Central memory CD8-positive, alpha-beta T cell (primary cell): ENCODE data around the gene CTNNA1.

ENCODE experiments used
- ATAC-seq: fragments of 150-1000 bp; cut with Tn5 transposase; replicated peaks from 2 replicates; pipeline ENCODE4 v1.10.0; 2022; ENCODE audit warnings: mild to moderate bottlenecking, moderate FRiP score, moderate number of reproducible peaks; ENCODE audit not compliant: poor library complexity, severe bottlenecking; ENCODE audit errors: extremely low read depth
- DNase-seq, 2 donors: peaks; one replicate each; pipeline ENCODE4 v3.0.0; 2021; ENCODE audit warnings: low spot score in 2 of 2
- H3K27ac Mint-ChIP-seq: one replicate; pipeline ENCODE4 v1.8.0; 2022; ENCODE audit warnings: low read depth, mild to moderate bottlenecking, moderate library complexity, mixed read lengths
- H3K27me3 Mint-ChIP-seq: one replicate; pipeline ENCODE4 v1.8.0; 2022; ENCODE audit warnings: mixed read lengths
- H3K36me3 Mint-ChIP-seq: one replicate; pipeline ENCODE4 v1.8.0; 2022; ENCODE audit warnings: mild to moderate bottlenecking, moderate library complexity, mixed read lengths; ENCODE audit not compliant: insufficient read depth
- H3K4me1 Mint-ChIP-seq: one replicate; pipeline ENCODE4 v1.8.0; 2022; ENCODE audit warnings: mixed read lengths
- H3K4me3 Mint-ChIP-seq: one replicate; pipeline ENCODE4 v1.8.0; 2022; ENCODE audit warnings: mild to moderate bottlenecking, moderate library complexity, mixed read lengths
- H3K9me3 Mint-ChIP-seq: one replicate; pipeline ENCODE4 v1.8.0; 2022; ENCODE audit warnings: mixed read lengths

Gene CTNNA1

DNA sequence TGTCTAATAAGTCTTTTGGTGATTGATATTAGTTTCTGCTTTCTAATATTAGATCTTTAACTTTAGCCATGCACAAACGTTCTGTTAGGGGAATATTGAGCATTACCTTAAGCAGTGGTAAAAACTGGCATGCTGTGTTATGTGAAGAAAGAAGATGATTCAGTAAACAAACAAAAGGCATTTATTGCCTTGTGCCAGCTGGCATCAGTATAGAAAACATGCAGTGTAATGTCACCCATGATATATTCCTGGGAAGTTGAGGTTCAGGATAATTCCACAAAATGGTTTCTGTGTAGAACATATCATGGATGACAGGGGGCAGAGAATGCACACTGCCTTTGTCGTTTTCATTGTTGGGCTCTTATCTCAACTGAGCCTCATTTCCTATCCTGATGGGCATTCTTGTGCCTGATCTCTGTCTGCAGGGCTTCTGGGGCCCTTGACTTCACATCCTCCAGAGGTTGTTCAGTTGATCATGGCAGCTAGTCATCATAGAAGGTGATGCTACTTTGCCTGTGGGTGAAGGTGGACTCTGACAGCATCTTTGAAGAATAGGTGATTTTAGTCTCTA is 97.7 kb downstream of the CTNNA1 start:
- Mint-ChIP-seq H3K27ac (no peak overlapping the region), H3K36me3 (no peaks in the 10 kb centered on the region), H3K27me3 (no peaks in the 10 kb centered on the region), H3K9me3 (no peaks in the 10 kb centered on the region), H3K4me1 (peaks cover 24% of the 10 kb centered on the region), H3K4me3 (no peak overlapping the region)
- DNase-seq = no peak
- ATAC-seq = no peak

DNA sequence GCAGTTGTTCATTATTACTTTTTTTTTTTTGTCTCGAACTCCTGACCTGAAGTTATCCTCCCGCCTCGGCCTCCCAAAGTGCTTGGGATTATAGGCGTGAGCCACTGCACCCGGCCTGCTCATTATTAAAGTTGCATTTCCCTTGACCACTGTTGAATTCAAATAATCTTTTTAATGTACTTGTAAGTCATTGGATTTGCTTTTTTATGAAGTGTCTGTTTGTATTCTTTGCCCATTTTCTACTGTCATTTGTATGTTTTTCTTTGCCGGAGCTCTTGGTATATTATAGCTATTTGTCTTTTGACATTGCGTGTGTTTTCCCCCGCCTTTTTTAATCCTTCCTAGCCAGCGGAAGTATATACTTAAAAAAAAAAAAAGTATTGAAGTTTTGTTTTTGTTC is 99.9 kb downstream of the CTNNA1 start:
- no peak for ATAC-seq
- no peaks in the 10 kb centered on the region for H3K36me3 Mint-ChIP-seq
- no peaks in the 10 kb centered on the region for H3K27me3 Mint-ChIP-seq
- no peaks in the 10 kb centered on the region for H3K9me3 Mint-ChIP-seq
- no peak overlapping the region for H3K4me3 Mint-ChIP-seq
- DNase-seq = no peak
- no peak overlapping the region for H3K27ac Mint-ChIP-seq
- peaks cover 18% of the 10 kb centered on the region for H3K4me1 Mint-ChIP-seq

DNA sequence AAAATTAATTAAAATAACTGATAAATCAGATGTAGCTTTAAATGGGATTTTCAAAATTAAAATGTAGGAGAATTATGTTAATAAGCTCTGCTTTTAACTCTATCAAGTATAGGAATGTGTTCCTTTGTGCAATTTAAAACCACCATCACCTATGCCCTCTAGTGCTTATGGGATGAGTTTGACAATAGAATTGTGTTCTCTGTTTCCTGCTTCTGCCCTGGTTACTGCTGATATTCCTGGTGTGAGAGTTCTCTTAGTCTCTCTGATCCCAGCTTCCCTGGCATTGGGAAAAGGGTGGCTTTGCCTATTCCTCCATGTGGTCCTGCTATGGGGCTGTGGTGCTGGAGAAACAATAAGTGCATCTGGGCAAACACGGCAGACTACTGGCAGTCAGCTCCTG is 113.8 kb downstream of the CTNNA1 start:
- ATAC-seq (no peak), DNase-seq (no peak)
- Mint-ChIP-seq H3K27me3 (no peaks in the 10 kb centered on the region), H3K4me3 (no peak overlapping the region), H3K27ac (no peak overlapping the region), H3K9me3 (peaks cover 6% of the 10 kb centered on the region), H3K36me3 (peaks cover 2% of the 10 kb centered on the region), H3K4me1 (no peaks in the 10 kb centered on the region)

DNA sequence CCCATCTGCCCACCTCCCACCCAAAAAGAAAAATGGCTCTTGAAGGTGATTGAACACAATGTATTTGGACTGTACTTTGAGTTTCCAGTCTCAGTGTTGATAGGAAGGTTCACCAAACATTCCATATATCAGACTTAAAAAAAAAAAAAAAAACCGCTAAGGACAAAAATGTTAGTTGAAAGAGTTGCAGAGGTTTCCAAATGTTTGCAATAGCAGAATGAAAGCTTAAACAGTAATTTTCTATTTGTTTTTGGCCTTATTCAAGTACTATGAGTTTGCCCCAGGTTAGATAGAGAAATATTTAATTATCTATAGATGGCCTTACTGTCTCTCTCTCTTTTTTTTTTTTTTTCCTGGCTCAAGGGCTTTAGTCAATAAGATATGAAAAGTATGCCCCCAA is 115.8 kb downstream of the CTNNA1 start:
- Mint-ChIP-seq H3K27ac (no peak overlapping the region), H3K4me1 (no peaks in the 10 kb centered on the region), H3K9me3 (no peaks in the 10 kb centered on the region), H3K27me3 (no peaks in the 10 kb centered on the region), H3K36me3 (no peaks in the 10 kb centered on the region), H3K4me3 (no peak overlapping the region)
- no peak for ATAC-seq
- no peak for DNase-seq

DNA sequence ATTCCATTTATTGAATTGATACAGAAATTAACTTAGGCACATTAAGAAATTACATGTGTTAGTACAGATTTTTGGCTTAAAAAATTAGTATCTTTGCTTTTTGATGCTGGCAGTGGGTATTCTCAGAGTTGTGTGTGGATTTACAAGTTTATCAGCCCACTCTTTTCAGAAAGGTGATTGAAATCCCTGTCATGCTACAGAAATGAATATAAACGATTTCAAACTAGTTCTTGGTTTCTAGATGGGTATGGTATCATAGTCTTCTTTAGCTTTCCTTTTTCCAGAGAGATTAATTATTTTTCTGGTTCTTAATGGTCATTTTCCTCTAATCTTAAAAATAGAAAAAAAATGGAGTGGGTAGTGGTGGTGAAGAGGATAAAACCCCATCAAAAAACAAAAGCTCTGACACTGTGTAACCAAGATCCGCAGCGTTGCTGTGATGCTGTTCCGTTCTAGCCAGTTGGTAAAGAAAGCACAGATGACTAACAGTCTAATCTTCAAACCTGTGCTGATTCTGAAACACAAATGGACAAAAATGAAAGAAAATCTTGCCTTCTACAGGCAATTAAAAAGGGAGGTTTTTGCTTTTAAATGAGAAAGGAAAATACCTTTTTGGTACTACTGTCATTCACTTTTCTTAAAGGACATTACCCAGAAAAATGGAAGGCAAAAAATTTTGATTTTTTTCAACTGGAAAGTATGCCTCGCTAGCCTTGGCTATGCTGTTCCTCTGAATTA is 116.7 kb downstream of the CTNNA1 start:
- no peaks in the 10 kb centered on the region for H3K4me1 Mint-ChIP-seq
- H3K9me3 Mint-ChIP-seq = no peaks in the 10 kb centered on the region
- H3K36me3 Mint-ChIP-seq = no peaks in the 10 kb centered on the region
- H3K4me3 Mint-ChIP-seq = no peak overlapping the region
- DNase-seq (no peak), ATAC-seq (no peak)
- no peak overlapping the region for H3K27ac Mint-ChIP-seq
- H3K27me3 Mint-ChIP-seq = no peaks in the 10 kb centered on the region

DNA sequence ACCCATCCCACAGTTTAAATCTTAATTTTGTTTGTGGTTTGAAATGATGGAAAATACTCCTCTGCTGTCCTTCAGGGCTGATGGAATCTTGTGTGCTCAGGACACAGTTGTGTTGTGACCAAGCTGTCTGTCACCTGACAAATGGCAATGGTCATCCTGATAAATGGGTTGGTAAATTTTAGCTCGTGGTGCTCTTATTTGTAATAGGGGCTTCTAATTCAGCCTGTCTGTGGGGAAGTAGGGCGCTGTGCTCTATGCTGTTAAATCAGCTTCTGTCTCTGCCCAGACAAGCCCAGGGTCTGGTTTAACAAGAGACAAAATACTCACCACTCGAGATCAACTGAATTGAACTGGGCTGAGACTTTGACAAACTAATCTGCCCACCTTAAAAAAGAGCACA is 117.4 kb downstream of the CTNNA1 start:
- Mint-ChIP-seq H3K9me3 (no peaks in the 10 kb centered on the region), H3K36me3 (no peaks in the 10 kb centered on the region), H3K4me1 (no peaks in the 10 kb centered on the region), H3K27ac (no peak overlapping the region), H3K4me3 (no peak overlapping the region), H3K27me3 (no peaks in the 10 kb centered on the region)
- DNase-seq = no peak
- ATAC-seq = no peak

DNA sequence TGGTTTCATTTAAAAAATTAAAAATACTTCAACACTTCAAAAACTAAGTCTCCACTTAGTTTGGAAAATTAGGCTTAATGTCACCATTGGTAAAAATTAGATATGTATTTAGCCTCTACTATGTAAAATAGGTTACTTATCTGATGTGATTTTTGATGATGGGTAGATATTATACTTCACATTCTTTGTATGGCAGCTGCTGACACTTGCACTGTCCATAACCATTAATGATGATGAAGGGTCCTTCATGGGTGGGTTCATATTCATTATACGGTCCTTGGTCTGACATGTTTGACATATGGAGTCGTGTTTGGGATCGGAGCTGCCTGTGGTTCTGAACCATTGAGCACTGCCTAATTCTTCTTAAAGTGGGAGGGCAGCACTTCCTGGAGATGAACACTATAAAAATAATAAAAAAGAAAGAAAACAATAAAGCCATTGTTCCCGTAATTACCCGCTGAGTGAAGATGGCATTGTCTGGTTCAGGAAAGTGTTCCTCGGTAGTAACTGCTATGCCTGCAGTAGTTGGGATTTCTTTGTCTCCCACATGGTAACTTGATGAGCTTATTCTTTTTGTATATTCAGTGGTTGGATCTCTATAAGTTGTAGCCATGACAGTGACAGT is 119.7 kb downstream of the CTNNA1 start:
- H3K9me3 Mint-ChIP-seq = no peaks in the 10 kb centered on the region
- H3K27ac Mint-ChIP-seq = no peak overlapping the region
- H3K4me1 Mint-ChIP-seq = no peaks in the 10 kb centered on the region
- no peaks in the 10 kb centered on the region for H3K27me3 Mint-ChIP-seq
- no peak overlapping the region for H3K4me3 Mint-ChIP-seq
- no peak for ATAC-seq
- H3K36me3 Mint-ChIP-seq = no peaks in the 10 kb centered on the region
- no peak for DNase-seq

DNA sequence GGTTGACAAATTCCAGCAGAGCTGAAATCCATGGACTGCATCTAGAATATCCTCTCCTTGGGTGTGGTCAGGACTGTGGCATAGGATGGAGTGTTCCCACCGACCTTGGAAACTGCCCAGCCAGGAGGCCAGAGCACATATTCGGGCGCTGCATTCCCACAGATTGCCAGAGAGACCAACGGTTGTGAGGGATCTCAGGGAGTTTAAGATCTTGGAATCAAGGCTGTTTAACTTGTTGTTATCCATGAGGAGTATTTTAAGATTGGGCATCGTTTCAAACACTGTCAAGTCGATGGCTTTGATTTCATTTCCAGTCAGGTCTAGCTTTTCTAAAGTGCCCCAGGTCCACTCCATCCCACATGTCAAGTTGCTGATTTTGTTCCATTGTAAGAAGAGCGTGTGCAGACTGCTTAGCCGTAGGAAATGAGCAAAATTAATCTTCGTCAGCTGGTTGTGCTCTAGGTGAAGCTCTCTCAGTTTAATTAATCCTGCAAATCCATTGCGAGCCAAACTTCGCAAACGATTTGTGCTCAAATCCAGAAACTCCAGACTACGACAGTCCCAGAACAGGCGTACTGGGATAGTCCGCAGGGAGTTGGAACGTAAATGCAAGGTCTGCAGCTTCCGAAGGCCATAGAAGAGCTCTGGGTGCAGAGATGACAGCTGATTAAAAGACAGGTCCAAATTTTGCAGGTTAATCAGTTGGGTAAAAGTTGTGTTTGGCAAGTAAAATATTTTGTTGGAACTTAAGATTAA is 120.4 kb downstream of the CTNNA1 start:
- no peaks in the 10 kb centered on the region for H3K36me3 Mint-ChIP-seq
- no peak for DNase-seq
- H3K4me3 Mint-ChIP-seq = no peak overlapping the region
- no peaks in the 10 kb centered on the region for H3K27me3 Mint-ChIP-seq
- no peaks in the 10 kb centered on the region for H3K9me3 Mint-ChIP-seq
- no peaks in the 10 kb centered on the region for H3K4me1 Mint-ChIP-seq
- ATAC-seq = no peak
- no peak overlapping the region for H3K27ac Mint-ChIP-seq

DNA sequence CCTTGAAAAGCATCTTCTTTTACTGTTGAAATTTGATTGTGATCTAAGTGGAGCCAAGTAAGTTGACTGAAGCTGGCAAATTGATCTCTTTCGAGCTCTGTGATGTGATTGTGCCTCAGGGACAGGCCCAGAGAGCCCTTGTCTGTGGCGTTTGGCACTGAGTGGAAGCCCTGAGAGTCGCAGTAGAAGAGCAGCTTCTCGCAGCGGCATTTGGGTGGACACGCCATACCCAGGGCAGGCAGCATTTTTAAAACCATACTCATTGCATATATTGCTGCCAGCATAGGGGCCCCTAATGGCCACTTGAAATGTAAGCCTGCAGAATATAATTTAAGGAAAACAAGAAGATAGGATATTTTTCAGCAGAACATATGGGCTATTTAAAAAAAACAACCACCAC is 121.0 kb downstream of the CTNNA1 start:
- DNase-seq (no peak), ATAC-seq (no peak)
- no peak overlapping the region for H3K4me3 Mint-ChIP-seq
- no peak overlapping the region for H3K27ac Mint-ChIP-seq
- H3K9me3 Mint-ChIP-seq = no peaks in the 10 kb centered on the region
- no peaks in the 10 kb centered on the region for H3K36me3 Mint-ChIP-seq
- H3K4me1 Mint-ChIP-seq = no peaks in the 10 kb centered on the region
- no peaks in the 10 kb centered on the region for H3K27me3 Mint-ChIP-seq

DNA sequence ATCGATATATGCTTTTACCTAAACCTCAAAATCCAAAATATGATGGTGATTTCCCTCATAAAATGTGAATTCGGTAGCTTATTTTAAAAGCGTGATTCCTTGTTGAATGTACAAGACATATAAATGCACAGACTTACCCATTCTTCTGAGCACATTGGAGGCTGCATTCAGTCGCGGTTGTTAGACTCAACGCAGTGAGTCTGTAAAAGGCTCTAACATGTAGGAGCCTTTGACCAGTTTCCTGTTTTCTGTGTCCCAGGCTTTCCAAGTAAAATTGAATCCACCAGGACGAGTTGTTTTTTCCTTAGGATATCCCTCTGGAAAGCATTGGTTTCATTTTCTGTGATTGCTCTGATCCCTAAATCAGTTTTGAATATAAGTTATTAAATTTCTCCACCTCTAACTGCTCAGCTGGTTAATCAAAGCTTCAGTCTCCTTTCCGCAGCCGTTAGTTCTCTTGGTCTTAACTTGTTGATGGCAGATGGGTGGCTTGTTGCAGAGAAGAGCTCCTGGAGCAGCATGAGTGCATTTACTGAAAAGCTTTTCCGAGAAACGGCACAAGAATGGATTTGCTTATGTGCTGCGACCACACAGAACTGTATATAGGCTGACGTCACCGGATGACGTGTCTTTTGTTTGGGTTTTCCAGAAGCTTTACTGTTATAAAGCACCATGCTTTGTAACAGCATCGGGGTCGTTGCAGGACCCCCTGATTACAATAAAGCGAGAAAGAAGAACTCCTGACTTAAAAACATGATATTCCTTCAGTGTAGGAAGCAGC is 121.7 kb downstream of the CTNNA1 start, which contains the start of gene LRRTM2:
LRRTM2 (minus strand) TSS at position 565 of the 781 bp plus-strand sequence; CDS start at position 141, 424 bp downstream.
- ATAC-seq (no peak), DNase-seq (no peak)
- Mint-ChIP-seq H3K4me1 (no peaks in the 10 kb centered on the region), H3K4me3 (no peak within 1 kb of the TSS), H3K27me3 (no peaks in the 10 kb centered on the region), H3K27ac (no peak within 1 kb of the TSS), H3K9me3 (no peaks in the 10 kb centered on the region), H3K36me3 (no peaks in the 10 kb centered on the region)

DNA sequence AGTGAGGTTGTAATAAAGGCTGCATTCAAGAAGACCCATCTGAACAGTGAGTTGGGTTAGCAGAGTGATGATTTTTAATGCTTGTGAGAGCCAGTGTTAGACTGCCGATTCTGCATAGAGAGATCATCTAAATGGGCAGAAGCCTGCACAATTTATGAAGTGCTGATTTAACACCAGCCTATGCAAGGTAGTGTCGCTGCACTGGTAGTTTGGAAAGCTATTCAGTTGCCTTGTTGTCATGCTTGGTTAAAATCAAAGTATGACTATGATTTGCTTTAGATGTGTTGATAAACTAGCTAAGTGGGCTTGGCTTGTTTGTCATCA is 122.3 kb downstream of the CTNNA1 start:
- no peaks in the 10 kb centered on the region for H3K4me1 Mint-ChIP-seq
- no peak overlapping the region for H3K4me3 Mint-ChIP-seq
- ATAC-seq = no peak
- H3K27ac Mint-ChIP-seq = no peak overlapping the region
- no peaks in the 10 kb centered on the region for H3K36me3 Mint-ChIP-seq
- DNase-seq = no peak
- H3K27me3 Mint-ChIP-seq = no peaks in the 10 kb centered on the region
- no peaks in the 10 kb centered on the region for H3K9me3 Mint-ChIP-seq

DNA sequence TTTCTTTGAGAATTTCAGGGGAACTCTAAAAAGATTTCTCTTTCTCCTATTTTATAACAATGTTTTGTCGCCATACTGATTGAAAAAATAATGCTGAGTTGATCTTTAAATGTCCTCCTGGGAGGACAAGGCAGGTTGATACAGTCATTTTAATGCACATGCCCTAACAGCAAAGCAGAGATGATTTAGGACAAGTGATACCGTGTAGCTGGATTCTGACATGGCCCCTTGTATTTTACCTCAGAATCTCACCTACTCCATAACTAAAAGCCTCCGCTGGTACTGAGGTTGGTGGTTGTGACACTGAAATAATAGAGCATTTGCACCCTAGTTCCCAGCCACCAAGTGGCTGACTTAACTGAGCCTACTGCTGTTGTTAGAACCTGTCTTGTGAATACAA is 122.7 kb downstream of the CTNNA1 start:
- H3K36me3 Mint-ChIP-seq = no peaks in the 10 kb centered on the region

More for the DNA sequence above, 122.7 kb downstream of the CTNNA1 start:
- no peaks in the 10 kb centered on the region for H3K9me3 Mint-ChIP-seq
- H3K27me3 Mint-ChIP-seq = no peaks in the 10 kb centered on the region
- H3K27ac Mint-ChIP-seq = no peak overlapping the region
- H3K4me3 Mint-ChIP-seq = no peak overlapping the region
- DNase-seq (no peak), ATAC-seq (no peak)
- H3K4me1 Mint-ChIP-seq = no peaks in the 10 kb centered on the region
